WTC11 (cell line): Measurements from ENCODE around the gene SHROOM1. TPM values are rescaled to one million over a fixed set of nuclear protein-coding genes. Genes with fewer than 3 reads are reported as not detected.

ENCODE experiments used
- ATAC-seq: fragments of 200-7000 bp; cut with Tn5 transposase; 2 replicates; pipeline ENCODE4 v1.10.0; 2021; ENCODE audit warnings: mild to moderate bottlenecking, moderate library complexity
- CTCF ChIA-PET: fragments of 300-600 bp; sonication (Branson Sonifier 250); formaldehyde crosslinking; loops from one replicate; lab custom pipeline; 2021; ENCODE audit warnings: antibody characterized with exemption; lab: Charles Lee
- POLR2A ChIA-PET: fragments of 350-600 bp; sonication (Branson Sonifier 250); formaldehyde crosslinking; loops from one replicate; lab custom pipeline; 2021; ENCODE audit warnings: antibody characterized with exemption; lab: Charles Lee
- DNase-seq: peaks from one replicate; pipeline ENCODE4 v3.0.0; 2021; ENCODE audit warnings: low spot score
- H3K27ac Mint-ChIP-seq: 2 replicates; pipeline ENCODE4 v1.8.0; 2021; ENCODE audit warnings: mixed read lengths
- H3K27me3 Mint-ChIP-seq: 2 replicates; pipeline ENCODE4 v1.8.0; 2021; ENCODE audit warnings: low read depth, mild to moderate bottlenecking, moderate library complexity, mixed read lengths
- H3K36me3 Mint-ChIP-seq: 2 replicates; pipeline ENCODE4 v1.8.0; 2021; ENCODE audit warnings: mixed read lengths
- H3K4me1 Mint-ChIP-seq: 2 replicates; pipeline ENCODE4 v1.8.0; 2022; ENCODE audit warnings: mixed read lengths
- H3K4me3 Mint-ChIP-seq: 2 replicates; pipeline ENCODE4 v1.8.0; 2021; ENCODE audit warnings: mild to moderate bottlenecking, moderate library complexity, mixed read lengths
- H3K9me3 Mint-ChIP-seq: 2 replicates; pipeline ENCODE4 v1.8.0; 2021; ENCODE audit warnings: mixed read lengths
- AFF4 ChIP-seq: sonication (generic); formaldehyde crosslinking; IDR thresholded peaks from 2 replicates; pipeline ENCODE4 v1.8.1; 2023; ENCODE audit warnings: mild to moderate bottlenecking, missing genetic modification reagents, borderline replicate concordance
- CBFB ChIP-seq: sonication (generic); formaldehyde crosslinking; IDR thresholded peaks from 2 replicates; pipeline ENCODE4 v1.8.1; 2022; ENCODE audit warnings: mild to moderate bottlenecking, low read depth, missing genetic modification reagents
- E2F4 ChIP-seq: sonication (generic); formaldehyde crosslinking; IDR thresholded peaks from 2 replicates; pipeline ENCODE4 v1.8.1; 2022; ENCODE audit warnings: low read depth, mild to moderate bottlenecking, moderate library complexity, missing genetic modification reagents, borderline replicate concordance
- GTF2I ChIP-seq: fragments of 250-450 bp; sonication (Bioruptor Pico); conservative IDR thresholded peaks from 2 replicates; pipeline ENCODE4 v1.4.0; 2021; ENCODE audit warnings: mild to moderate bottlenecking
- NFYB ChIP-seq: sonication (generic); formaldehyde crosslinking; conservative IDR thresholded peaks from 2 replicates; pipeline ENCODE4 v1.8.0; 2022; ENCODE audit warnings: low read depth, missing genetic modification reagents
- RORB ChIP-seq: fragments of 250-450 bp; sonication (Bioruptor Pico); IDR thresholded peaks from 2 replicates; pipeline ENCODE4 v1.9.0; 2021; ENCODE audit warnings: mild to moderate bottlenecking
- TP53 ChIP-seq: sonication (generic); formaldehyde crosslinking; IDR thresholded peaks from 2 replicates; pipeline ENCODE4 v1.8.1; 2023; ENCODE audit warnings: mild to moderate bottlenecking, missing genetic modification reagents
- ZNF121 ChIP-seq: sonication (generic); formaldehyde crosslinking; IDR thresholded peaks from 2 replicates; pipeline ENCODE4 v1.8.0; 2023; ENCODE audit warnings: missing genetic modification reagents
- ZNF425 ChIP-seq: fragments of 250-450 bp; sonication (Bioruptor Pico); conservative IDR thresholded peaks from 2 replicates; pipeline ENCODE4 v1.9.0; 2021; ENCODE audit warnings: mild to moderate bottlenecking
- total RNA-seq: library from RNA; stranded (reverse); gene quantifications from 3 replicates; pipeline ENCODE4 v1.2.3, GENCODE V29; 2021
- TF ChIP-seq, protein P1 (sequence below): sonication (generic); formaldehyde crosslinking; IDR thresholded peaks from 2 replicates; pipeline ENCODE4 v1.8.0; 2022; ENCODE audit warnings: mild to moderate bottlenecking, missing genetic modification reagents
- TF ChIP-seq, protein P2 (sequence below): sonication (generic); formaldehyde crosslinking; conservative IDR thresholded peaks from 2 replicates; pipeline ENCODE4 v1.8.1; 2023; ENCODE audit warnings: mild to moderate bottlenecking, low read depth, missing genetic modification reagents, moderate library complexity
- TF ChIP-seq, protein P3 (sequence below): sonication (generic); formaldehyde crosslinking; IDR thresholded peaks from 2 replicates; pipeline ENCODE4 v1.8.1; 2023; ENCODE audit warnings: mild to moderate bottlenecking, missing genetic modification reagents, moderate library complexity
- TF ChIP-seq, protein P4 (sequence below): sonication (generic); formaldehyde crosslinking; IDR thresholded peaks from 2 replicates; pipeline ENCODE4 v1.8.0; 2023; ENCODE audit warnings: missing genetic modification reagents, mild to moderate bottlenecking, borderline replicate concordance
- TF ChIP-seq, protein P5 (sequence below): fragments of 250-450 bp; sonication (Bioruptor Pico); IDR thresholded peaks from 2 replicates; pipeline ENCODE4 v2.1.2; 2022; ENCODE audit warnings: mild to moderate bottlenecking, moderate library complexity

SHROOM1 gene
- total RNA-seq, 1 experiment from 2014 or later, result 8.1 TPM

- TF ChIP-seq AFF4 (CRISPR knock-in tag), result no peak
- no peak for TF ChIP-seq RORB
- TF ChIP-seq, protein P1, sequence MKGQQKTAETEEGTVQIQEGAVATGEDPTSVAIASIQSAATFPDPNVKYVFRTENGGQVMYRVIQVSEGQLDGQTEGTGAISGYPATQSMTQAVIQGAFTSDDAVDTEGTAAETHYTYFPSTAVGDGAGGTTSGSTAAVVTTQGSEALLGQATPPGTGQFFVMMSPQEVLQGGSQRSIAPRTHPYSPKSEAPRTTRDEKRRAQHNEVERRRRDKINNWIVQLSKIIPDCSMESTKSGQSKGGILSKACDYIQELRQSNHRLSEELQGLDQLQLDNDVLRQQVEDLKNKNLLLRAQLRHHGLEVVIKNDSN (CRISPR knock-in tag), result no peak
- TF ChIP-seq GTF2I (CRISPR knock-in tag), result no peak
- TF ChIP-seq CBFB (CRISPR knock-in tag), result no peak
- TF ChIP-seq ZNF121, result no peak
- no peak for TF ChIP-seq ZNF425 (CRISPR knock-in tag)
- TF ChIP-seq, protein P2, sequence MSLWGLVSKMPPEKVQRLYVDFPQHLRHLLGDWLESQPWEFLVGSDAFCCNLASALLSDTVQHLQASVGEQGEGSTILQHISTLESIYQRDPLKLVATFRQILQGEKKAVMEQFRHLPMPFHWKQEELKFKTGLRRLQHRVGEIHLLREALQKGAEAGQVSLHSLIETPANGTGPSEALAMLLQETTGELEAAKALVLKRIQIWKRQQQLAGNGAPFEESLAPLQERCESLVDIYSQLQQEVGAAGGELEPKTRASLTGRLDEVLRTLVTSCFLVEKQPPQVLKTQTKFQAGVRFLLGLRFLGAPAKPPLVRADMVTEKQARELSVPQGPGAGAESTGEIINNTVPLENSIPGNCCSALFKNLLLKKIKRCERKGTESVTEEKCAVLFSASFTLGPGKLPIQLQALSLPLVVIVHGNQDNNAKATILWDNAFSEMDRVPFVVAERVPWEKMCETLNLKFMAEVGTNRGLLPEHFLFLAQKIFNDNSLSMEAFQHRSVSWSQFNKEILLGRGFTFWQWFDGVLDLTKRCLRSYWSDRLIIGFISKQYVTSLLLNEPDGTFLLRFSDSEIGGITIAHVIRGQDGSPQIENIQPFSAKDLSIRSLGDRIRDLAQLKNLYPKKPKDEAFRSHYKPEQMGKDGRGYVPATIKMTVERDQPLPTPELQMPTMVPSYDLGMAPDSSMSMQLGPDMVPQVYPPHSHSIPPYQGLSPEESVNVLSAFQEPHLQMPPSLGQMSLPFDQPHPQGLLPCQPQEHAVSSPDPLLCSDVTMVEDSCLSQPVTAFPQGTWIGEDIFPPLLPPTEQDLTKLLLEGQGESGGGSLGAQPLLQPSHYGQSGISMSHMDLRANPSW, result no peak
Observed at GRCh38 chr5:132787076-132787475, 43.4 kb downstream of the SHROOM1 start (continued).

DNA sequence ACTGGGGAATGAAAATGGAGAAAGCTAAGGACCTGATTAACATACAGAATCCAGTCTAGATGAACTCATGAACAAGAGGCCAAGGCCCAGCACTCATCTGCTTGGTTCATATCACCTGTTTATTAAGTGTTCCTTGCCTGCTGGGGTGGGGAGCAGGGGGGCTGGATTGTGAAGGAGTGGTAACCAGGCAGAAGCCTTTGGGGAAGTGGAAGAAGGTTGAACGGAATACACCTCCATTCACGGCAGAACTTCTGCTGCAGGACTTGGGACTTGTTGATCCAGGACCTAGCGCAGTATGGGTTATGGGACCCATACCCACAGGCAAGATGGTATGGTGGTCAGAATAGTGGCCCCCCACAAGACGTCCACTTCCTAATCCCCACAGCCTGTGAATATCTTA, 44.6 kb downstream of the SHROOM1 start:
- H3K4me3 Mint-ChIP-seq, result no peak overlapping the region
- no peaks in the 10 kb centered on the region for H3K36me3 Mint-ChIP-seq
- ATAC-seq, result no peak
- H3K4me1 Mint-ChIP-seq, result peaks cover 6% of the 10 kb centered on the region; the same call in 1 of the 2 replicates
- peaks cover 12% of the 10 kb centered on the region for H3K27me3 Mint-ChIP-seq
- ChIA-PET POLR2A (no interaction called here), CTCF (interaction anchor here (0.7 to 1.3 kb wide), 2 partner anchors 39 to 635 kb away, joined by 3 to 4 read pairs; partner anchors contain the start of gene CCNI2)
- peaks cover 6% of the 10 kb centered on the region for H3K9me3 Mint-ChIP-seq
- no peak for DNase-seq
- TF ChIP-seq NFYB (no peak), E2F4 (CRISPR knock-in tag) (no peak), TP53 (CRISPR knock-in tag) (no peak)
- TF ChIP-seq, protein P3, sequence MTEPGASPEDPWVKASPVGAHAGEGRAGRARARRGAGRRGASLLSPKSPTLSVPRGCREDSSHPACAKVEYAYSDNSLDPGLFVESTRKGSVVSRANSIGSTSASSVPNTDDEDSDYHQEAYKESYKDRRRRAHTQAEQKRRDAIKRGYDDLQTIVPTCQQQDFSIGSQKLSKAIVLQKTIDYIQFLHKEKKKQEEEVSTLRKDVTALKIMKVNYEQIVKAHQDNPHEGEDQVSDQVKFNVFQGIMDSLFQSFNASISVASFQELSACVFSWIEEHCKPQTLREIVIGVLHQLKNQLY, result no peak
- TF ChIP-seq, protein P4, sequence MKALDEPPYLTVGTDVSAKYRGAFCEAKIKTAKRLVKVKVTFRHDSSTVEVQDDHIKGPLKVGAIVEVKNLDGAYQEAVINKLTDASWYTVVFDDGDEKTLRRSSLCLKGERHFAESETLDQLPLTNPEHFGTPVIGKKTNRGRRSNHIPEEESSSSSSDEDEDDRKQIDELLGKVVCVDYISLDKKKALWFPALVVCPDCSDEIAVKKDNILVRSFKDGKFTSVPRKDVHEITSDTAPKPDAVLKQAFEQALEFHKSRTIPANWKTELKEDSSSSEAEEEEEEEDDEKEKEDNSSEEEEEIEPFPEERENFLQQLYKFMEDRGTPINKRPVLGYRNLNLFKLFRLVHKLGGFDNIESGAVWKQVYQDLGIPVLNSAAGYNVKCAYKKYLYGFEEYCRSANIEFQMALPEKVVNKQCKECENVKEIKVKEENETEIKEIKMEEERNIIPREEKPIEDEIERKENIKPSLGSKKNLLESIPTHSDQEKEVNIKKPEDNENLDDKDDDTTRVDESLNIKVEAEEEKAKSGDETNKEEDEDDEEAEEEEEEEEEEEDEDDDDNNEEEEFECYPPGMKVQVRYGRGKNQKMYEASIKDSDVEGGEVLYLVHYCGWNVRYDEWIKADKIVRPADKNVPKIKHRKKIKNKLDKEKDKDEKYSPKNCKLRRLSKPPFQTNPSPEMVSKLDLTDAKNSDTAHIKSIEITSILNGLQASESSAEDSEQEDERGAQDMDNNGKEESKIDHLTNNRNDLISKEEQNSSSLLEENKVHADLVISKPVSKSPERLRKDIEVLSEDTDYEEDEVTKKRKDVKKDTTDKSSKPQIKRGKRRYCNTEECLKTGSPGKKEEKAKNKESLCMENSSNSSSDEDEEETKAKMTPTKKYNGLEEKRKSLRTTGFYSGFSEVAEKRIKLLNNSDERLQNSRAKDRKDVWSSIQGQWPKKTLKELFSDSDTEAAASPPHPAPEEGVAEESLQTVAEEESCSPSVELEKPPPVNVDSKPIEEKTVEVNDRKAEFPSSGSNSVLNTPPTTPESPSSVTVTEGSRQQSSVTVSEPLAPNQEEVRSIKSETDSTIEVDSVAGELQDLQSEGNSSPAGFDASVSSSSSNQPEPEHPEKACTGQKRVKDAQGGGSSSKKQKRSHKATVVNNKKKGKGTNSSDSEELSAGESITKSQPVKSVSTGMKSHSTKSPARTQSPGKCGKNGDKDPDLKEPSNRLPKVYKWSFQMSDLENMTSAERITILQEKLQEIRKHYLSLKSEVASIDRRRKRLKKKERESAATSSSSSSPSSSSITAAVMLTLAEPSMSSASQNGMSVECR, result no peak
- TF ChIP-seq, protein P5, sequence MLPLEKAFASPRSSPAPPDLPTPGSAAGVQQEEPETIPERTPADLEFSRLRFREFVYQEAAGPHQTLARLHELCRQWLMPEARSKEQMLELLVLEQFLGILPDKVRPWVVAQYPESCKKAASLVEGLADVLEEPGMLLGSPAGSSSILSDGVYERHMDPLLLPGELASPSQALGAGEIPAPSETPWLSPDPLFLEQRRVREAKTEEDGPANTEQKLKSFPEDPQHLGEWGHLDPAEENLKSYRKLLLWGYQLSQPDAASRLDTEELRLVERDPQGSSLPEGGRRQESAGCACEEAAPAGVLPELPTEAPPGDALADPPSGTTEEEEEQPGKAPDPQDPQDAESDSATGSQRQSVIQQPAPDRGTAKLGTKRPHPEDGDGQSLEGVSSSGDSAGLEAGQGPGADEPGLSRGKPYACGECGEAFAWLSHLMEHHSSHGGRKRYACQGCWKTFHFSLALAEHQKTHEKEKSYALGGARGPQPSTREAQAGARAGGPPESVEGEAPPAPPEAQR, result no peak
- H3K27ac Mint-ChIP-seq, result no peak overlapping the region
